ENCODE measurements around the gene OPCML. TPM values are rescaled to one million over a fixed set of nuclear protein-coding genes. Genes with fewer than 3 reads are reported as not detected.

OPCML gene
- total and polyA plus RNA-seq, 7 experiments from 2014 or later: not detected

GRCh38 chr11:133153031-133153430, 379.3 kb downstream of the OPCML start:
- no peaks in the 10 kb centered on the region for H3K4me1 ChIP-seq (ENCODE audit: control insufficient read depth in 2 of 2, insufficient read depth in 2 of 2, low read length in 2 of 2)
- no peaks in the 10 kb centered on the region for H3K36me3 ChIP-seq (ENCODE audit: control insufficient read depth in 2 of 3, insufficient read depth in 3 of 3, low read length in 3 of 3)
- Mint-ChIP-seq H3K36me3 (no peaks in the 10 kb centered on the region), H3K9me3 (peaks cover 0 to 5% (median 0%) of the 10 kb centered on the region in 11 donors), H3K27me3 (peaks cover 0 to 20% (median 16%) of the 10 kb centered on the region in 5 donors), H3K27ac (no peak overlapping the region), H3K4me3 (no peak overlapping the region), H3K4me1 (peaks cover 0 to 2% (median 0%) of the 10 kb centered on the region in 7 donors)
- ChIA-PET CTCF (no interaction called here), POLR2A (no interaction called here)
- DNase-seq: no peak
- ATAC-seq: no peak
- H3K27me3 ChIP-seq (ENCODE audit: control insufficient read depth in 2 of 2, insufficient read depth in 2 of 2, low read length in 2 of 2): no peaks in the 10 kb centered on the region
- intact Hi-C loops (cut with micrococcal nuclease): no loop called here
- H3K4me3 ChIP-seq (ENCODE audit: low read length): no peak overlapping the region
- no peak overlapping the region for H3K27ac ChIP-seq (ENCODE audit: low read depth, low read length)
- H3K9me3 ChIP-seq (ENCODE audit: control insufficient read depth in 2 of 3, low read length in 3 of 3): no peaks in the 10 kb centered on the region

GRCh38 chr11:133149698-133150097, 382.6 kb downstream of the OPCML start:
- H3K27me3 Mint-ChIP-seq: peaks cover 0 to 6% (median 5%) of the 10 kb centered on the region in 5 donors
- H3K27ac ChIP-seq (ENCODE audit: low read depth, low read length): no peak overlapping the region
- no peak overlapping the region for H3K27ac Mint-ChIP-seq
- H3K4me3 Mint-ChIP-seq: no peak overlapping the region
- intact Hi-C loops (cut with micrococcal nuclease): no loop called here
- no peaks in the 10 kb centered on the region for H3K9me3 ChIP-seq (ENCODE audit: control insufficient read depth in 2 of 3, low read length in 3 of 3)
- H3K36me3 ChIP-seq (ENCODE audit: control insufficient read depth in 2 of 3, insufficient read depth in 3 of 3, low read length in 3 of 3): no peaks in the 10 kb centered on the region
- H3K9me3 Mint-ChIP-seq: peaks cover 0 to 5% (median 0%) of the 10 kb centered on the region in 11 donors
- no peaks in the 10 kb centered on the region for H3K4me1 ChIP-seq (ENCODE audit: control insufficient read depth in 2 of 2, insufficient read depth in 2 of 2, low read length in 2 of 2)
- ChIA-PET POLR2A (no interaction called here), CTCF (no interaction called here)
- DNase-seq (no peak), ATAC-seq (no peak)
- H3K36me3 Mint-ChIP-seq: no peaks in the 10 kb centered on the region
- H3K4me1 Mint-ChIP-seq: peaks cover 0 to 2% (median 0%) of the 10 kb centered on the region in 7 donors
- no peak overlapping the region for H3K4me3 ChIP-seq (ENCODE audit: low read length)
- H3K27me3 ChIP-seq (ENCODE audit: control insufficient read depth in 2 of 2, insufficient read depth in 2 of 2, low read length in 2 of 2): no peaks in the 10 kb centered on the region

- intact Hi-C loops (cut with micrococcal nuclease): no loop called here
- Mint-ChIP-seq H3K27me3 (peaks cover 0 to 6% (median 3%) of the 10 kb centered on the region in 5 donors), H3K9me3 (peaks cover 0 to 5% (median 0%) of the 10 kb centered on the region in 11 donors), H3K36me3 (no peaks in the 10 kb centered on the region), H3K4me1 (no peaks in the 10 kb centered on the region), H3K4me3 (no peak overlapping the region), H3K27ac (no peak overlapping the region)
- no peaks in the 10 kb centered on the region for H3K27me3 ChIP-seq (ENCODE audit: control insufficient read depth in 2 of 2, insufficient read depth in 2 of 2, low read length in 2 of 2)
- no peaks in the 10 kb centered on the region for H3K9me3 ChIP-seq (ENCODE audit: control insufficient read depth in 2 of 3, low read length in 3 of 3)
- H3K36me3 ChIP-seq (ENCODE audit: control insufficient read depth in 2 of 3, insufficient read depth in 3 of 3, low read length in 3 of 3): no peaks in the 10 kb centered on the region
- POLR2A ChIA-PET: no interaction called here
- no peak for ATAC-seq
- H3K4me1 ChIP-seq (ENCODE audit: control insufficient read depth in 2 of 2, insufficient read depth in 2 of 2, low read length in 2 of 2): no peaks in the 10 kb centered on the region
- DNase-seq: no peak
- H3K27ac ChIP-seq (ENCODE audit: low read depth, low read length): no peak overlapping the region
- CTCF ChIA-PET: no interaction called here
- H3K4me3 ChIP-seq (ENCODE audit: low read length): no peak overlapping the region
These were observed 384.7 kb downstream of the OPCML start for GRCh38 chr11:133147625-133148024.

GRCh38 chr11:133146697-133147306, 385.5 kb downstream of the OPCML start:
- Histone ChIP-seq H3K4me3 (ENCODE audit: low read length) (no peak overlapping the region), H3K27me3 (ENCODE audit: control insufficient read depth in 2 of 2, insufficient read depth in 2 of 2, low read length in 2 of 2) (no peaks in the 10 kb centered on the region), H3K27ac (ENCODE audit: low read depth, low read length) (no peak overlapping the region), H3K4me1 (ENCODE audit: control insufficient read depth in 2 of 2, insufficient read depth in 2 of 2, low read length in 2 of 2) (no peaks in the 10 kb centered on the region), H3K36me3 (ENCODE audit: control insufficient read depth in 2 of 3, insufficient read depth in 3 of 3, low read length in 3 of 3) (no peaks in the 10 kb centered on the region), H3K9me3 (ENCODE audit: control insufficient read depth in 2 of 3, low read length in 3 of 3) (no peaks in the 10 kb centered on the region)
- Mint-ChIP-seq H3K36me3 (no peaks in the 10 kb centered on the region), H3K4me1 (no peaks in the 10 kb centered on the region), H3K4me3 (no peak overlapping the region), H3K9me3 (peaks cover 0 to 5% (median 0%) of the 10 kb centered on the region in 11 donors), H3K27me3 (peaks cover 0 to 6% (median 3%) of the 10 kb centered on the region in 5 donors), H3K27ac (no peak overlapping the region)
- ChIA-PET CTCF (no interaction called here), POLR2A (no interaction called here)
- DNase-seq (no peak), ATAC-seq (no peak)
- intact Hi-C loops (cut with micrococcal nuclease): no loop called here

GRCh38 chr11:133137939-133138338, 394.4 kb downstream of the OPCML start:
- Histone ChIP-seq H3K4me1 (ENCODE audit: control insufficient read depth in 2 of 2, insufficient read depth in 2 of 2, low read length in 2 of 2) (no peaks in the 10 kb centered on the region), H3K9me3 (ENCODE audit: control insufficient read depth in 2 of 3, low read length in 3 of 3) (no peaks in the 10 kb centered on the region)
- no peak for DNase-seq

GRCh38 chr11:133137270-133137669, 395.0 kb downstream of the OPCML start:
- POLR2A ChIA-PET: no interaction called here
- Mint-ChIP-seq H3K4me3 (no peak overlapping the region), H3K4me1 (no peaks in the 10 kb centered on the region), H3K27me3 (peaks cover 0 to 17% (median 0%) of the 10 kb centered on the region in 5 donors), H3K9me3 (peaks cover 0 to 13% (median 2%) of the 10 kb centered on the region in 11 donors), H3K27ac (no peak overlapping the region), H3K36me3 (no peaks in the 10 kb centered on the region)
- CTCF ChIA-PET: interaction anchor here (0.7 kb wide), 1 partner anchor 655 kb away, joined by 3 read pairs; no protein-coding TSS in a partner anchor
- Histone ChIP-seq H3K9me3 (ENCODE audit: control insufficient read depth in 2 of 3, low read length in 3 of 3) (no peaks in the 10 kb centered on the region), H3K4me1 (ENCODE audit: control insufficient read depth in 2 of 2, insufficient read depth in 2 of 2, low read length in 2 of 2) (no peaks in the 10 kb centered on the region), H3K27me3 (ENCODE audit: control insufficient read depth in 2 of 2, insufficient read depth in 2 of 2, low read length in 2 of 2) (no peaks in the 10 kb centered on the region), H3K36me3 (ENCODE audit: control insufficient read depth in 2 of 3, insufficient read depth in 3 of 3, low read length in 3 of 3) (no peaks in the 10 kb centered on the region), H3K27ac (ENCODE audit: low read depth, low read length) (no peak overlapping the region), H3K4me3 (ENCODE audit: low read length) (no peak overlapping the region)
- DNase-seq: no peak
- ATAC-seq: no peak
- intact Hi-C loops (cut with micrococcal nuclease): no loop called here

More at GRCh38 chr11:133137939-133138338, 394.4 kb downstream of the OPCML start:
- H3K27me3 ChIP-seq (ENCODE audit: control insufficient read depth in 2 of 2, insufficient read depth in 2 of 2, low read length in 2 of 2): no peaks in the 10 kb centered on the region
- H3K4me3 ChIP-seq (ENCODE audit: low read length): no peak overlapping the region
- no peaks in the 10 kb centered on the region for H3K36me3 ChIP-seq (ENCODE audit: control insufficient read depth in 2 of 3, insufficient read depth in 3 of 3, low read length in 3 of 3)
- H3K9me3 Mint-ChIP-seq: peaks cover 0 to 13% (median 2%) of the 10 kb centered on the region in 11 donors
- no peak overlapping the region for H3K27ac Mint-ChIP-seq
- no peak for ATAC-seq
- ChIA-PET CTCF (no interaction called here), POLR2A (no interaction called here)
- H3K27ac ChIP-seq (ENCODE audit: low read depth, low read length): no peak overlapping the region
- H3K4me3 Mint-ChIP-seq: no peak overlapping the region
- H3K27me3 Mint-ChIP-seq: peaks cover 0 to 17% (median 0%) of the 10 kb centered on the region in 5 donors
- H3K4me1 Mint-ChIP-seq: no peaks in the 10 kb centered on the region
- no peaks in the 10 kb centered on the region for H3K36me3 Mint-ChIP-seq
- intact Hi-C loops (cut with micrococcal nuclease): no loop called here

GRCh38 chr11:133136376-133136775, 395.9 kb downstream of the OPCML start:
- Histone ChIP-seq H3K27ac (ENCODE audit: low read depth, low read length) (no peak overlapping the region), H3K27me3 (ENCODE audit: control insufficient read depth in 2 of 2, insufficient read depth in 2 of 2, low read length in 2 of 2) (no peaks in the 10 kb centered on the region), H3K36me3 (ENCODE audit: control insufficient read depth in 2 of 3, insufficient read depth in 3 of 3, low read length in 3 of 3) (no peaks in the 10 kb centered on the region), H3K9me3 (ENCODE audit: control insufficient read depth in 2 of 3, low read length in 3 of 3) (no peaks in the 10 kb centered on the region), H3K4me1 (ENCODE audit: control insufficient read depth in 2 of 2, insufficient read depth in 2 of 2, low read length in 2 of 2) (no peaks in the 10 kb centered on the region), H3K4me3 (ENCODE audit: low read length) (no peak overlapping the region)
- no peak for DNase-seq
- Mint-ChIP-seq H3K36me3 (no peaks in the 10 kb centered on the region), H3K27me3 (peaks cover 0 to 13% (median 0%) of the 10 kb centered on the region in 5 donors), H3K9me3 (peaks cover 0 to 8% (median 0%) of the 10 kb centered on the region in 11 donors), H3K27ac (no peak overlapping the region), H3K4me3 (no peak overlapping the region), H3K4me1 (no peaks in the 10 kb centered on the region)
- intact Hi-C loops (cut with micrococcal nuclease): no loop called here
- CTCF ChIA-PET: no interaction called here
- no peak for ATAC-seq
- POLR2A ChIA-PET: no interaction called here

Data from naive thymus-derived CD4-positive, alpha-beta T cell (primary cell).